ENCODE measurements around the gene NCKAP1.

The NCKAP1 gene

GRCh38 chr2:182866461-182867406 lies 171.5 kb downstream of the NCKAP1 start, which contains the start of gene FRZB:
FRZB (minus strand) TSS chr2:182866637; CDS start chr2:182866552, 85 bp downstream.
- DNase-seq = peak; percentile 79

- no peak for DNase-seq
Observed at GRCh38 chr2:182866095-182866460, 172.2 kb downstream of the NCKAP1 start.

- peak; percentile 34 for DNase-seq
Observed at GRCh38 chr2:182864949-182865570, 173.2 kb downstream of the NCKAP1 start.

GRCh38 chr2:182863642-182864041 lies 174.6 kb downstream of the NCKAP1 start:
- DNase-seq = no peak

- no peak for DNase-seq
Observed at GRCh38 chr2:182862091-182862490, 176.2 kb downstream of the NCKAP1 start.

- DNase-seq = no peak
Observed at GRCh38 chr2:182860858-182861257, 177.4 kb downstream of the NCKAP1 start.
